Activated CD4-positive, alpha-beta memory T cell treated with anti-CD3 and anti-CD28 coated beads for 36 hours (primary cell): ENCODE measurements around the gene EXOC3L1. TPM values are rescaled to one million over a fixed set of nuclear protein-coding genes. Genes with fewer than 3 reads are reported as not detected.

Experiments
- CTCF ChIA-PET: fragments of 350-600 bp; sonication (Branson Sonifier 250); formaldehyde crosslinking; loops from one replicate; lab custom pipeline; 2021; ENCODE audit warnings: antibody characterized with exemption, inconsistent platforms; lab: Charles Lee
- POLR2A ChIA-PET: fragments of 350-600 bp; sonication (Branson Sonifier 250); formaldehyde crosslinking; loops from one replicate; lab custom pipeline; 2021; ENCODE audit warnings: antibody characterized with exemption; lab: Charles Lee
- DNase-seq: peaks from one replicate; pipeline ENCODE4 v3.0.0-alpha.2; 2020
- H3K27ac Mint-ChIP-seq: one replicate; pipeline ENCODE4 v1.8.0; 2021; ENCODE audit warnings: mixed read lengths
- H3K27me3 Mint-ChIP-seq: one replicate; pipeline ENCODE4 v1.8.0; 2021; ENCODE audit warnings: mixed read lengths
- H3K36me3 Mint-ChIP-seq: one replicate; pipeline ENCODE4 v1.8.0; 2021; ENCODE audit warnings: mixed read lengths
- H3K4me1 Mint-ChIP-seq: one replicate; pipeline ENCODE4 v1.8.0; 2021; ENCODE audit warnings: low read depth, mixed read lengths
- H3K4me3 Mint-ChIP-seq: one replicate; pipeline ENCODE4 v1.8.0; 2021; ENCODE audit warnings: mild to moderate bottlenecking, mixed read lengths
- H3K9me3 Mint-ChIP-seq: one replicate; pipeline ENCODE4 v1.8.0; 2021; ENCODE audit warnings: mixed read lengths
- intact Hi-C: fragments of 100-400 bp; cut with micrococcal nuclease; formaldehyde crosslinking; loops from one replicate; pipeline ENCODE4 v1.15.1; 2023
- total RNA-seq, 2 experiments: library from RNA; stranded (reverse); gene quantifications; one replicate each; pipeline ENCODE4 v1.2.3, GENCODE V29; 2021

EXOC3L1 gene
- total RNA-seq, 2 experiments from 2014 or later = not detected

DNA sequence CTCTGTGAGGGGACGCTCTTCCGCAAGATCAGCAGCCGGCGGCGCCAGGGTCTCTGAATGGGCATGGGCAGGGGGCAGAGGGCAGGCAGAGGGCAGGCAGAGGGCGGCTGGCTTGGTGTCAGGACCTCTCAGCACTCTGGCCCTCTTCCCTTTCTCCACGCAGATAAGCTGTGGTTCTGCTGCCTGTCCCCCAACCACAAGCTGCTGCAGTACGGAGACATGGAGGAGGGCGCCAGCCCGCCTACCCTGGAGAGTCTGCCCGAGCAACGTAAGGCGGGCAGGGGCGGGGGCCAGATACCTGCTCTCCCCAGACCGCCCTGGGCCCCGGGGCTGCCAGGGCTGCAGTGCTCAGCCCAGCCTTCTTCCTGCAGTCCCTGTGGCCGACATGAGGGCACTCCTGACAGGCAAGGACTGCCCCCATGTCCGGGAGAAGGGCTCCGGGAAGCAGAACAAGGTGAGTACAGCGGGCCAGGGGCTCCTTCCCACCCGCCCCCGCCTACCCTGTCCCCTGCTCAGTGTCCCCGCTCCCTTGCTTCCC, 13.1 kb upstream of the EXOC3L1 start:
- Mint-ChIP-seq H3K36me3 (peaks cover 7% of the 10 kb centered on the region), H3K9me3 (no peaks in the 10 kb centered on the region), H3K27ac (no peak overlapping the region), H3K4me3 (no peak overlapping the region), H3K27me3 (no peaks in the 10 kb centered on the region), H3K4me1 (no peaks in the 10 kb centered on the region)
- CTCF ChIA-PET = no interaction called here
- intact Hi-C loops = no loop called here
- DNase-seq = no peak
- POLR2A ChIA-PET = no interaction called here

DNA sequence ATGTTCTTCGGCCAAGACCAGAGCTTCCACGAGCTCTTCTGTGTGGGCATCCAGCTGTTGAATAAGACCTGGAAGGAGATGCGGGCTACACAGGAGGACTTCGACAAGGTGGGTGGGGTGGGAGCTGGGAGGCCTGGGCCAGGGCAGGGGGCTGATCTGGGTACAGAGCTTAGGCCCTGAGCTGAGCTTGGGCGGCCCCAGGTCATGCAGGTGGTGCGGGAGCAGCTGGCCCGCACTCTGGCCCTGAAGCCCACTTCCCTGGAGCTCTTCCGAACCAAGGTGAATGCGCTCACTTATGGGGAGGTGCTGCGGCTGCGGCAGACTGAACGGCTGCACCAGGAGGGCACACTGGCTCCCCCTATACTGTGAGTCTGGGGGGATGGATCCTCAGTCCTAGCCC, 12.5 kb upstream of the EXOC3L1 start:
- no peaks in the 10 kb centered on the region for H3K27me3 Mint-ChIP-seq
- ChIA-PET CTCF (no interaction called here), POLR2A (no interaction called here)
- H3K4me1 Mint-ChIP-seq = no peaks in the 10 kb centered on the region
- H3K27ac Mint-ChIP-seq = no peak overlapping the region
- no peak for DNase-seq
- H3K36me3 Mint-ChIP-seq = peaks cover 7% of the 10 kb centered on the region
- intact Hi-C loops = no loop called here
- H3K9me3 Mint-ChIP-seq = no peaks in the 10 kb centered on the region
- H3K4me3 Mint-ChIP-seq = no peak overlapping the region

DNA sequence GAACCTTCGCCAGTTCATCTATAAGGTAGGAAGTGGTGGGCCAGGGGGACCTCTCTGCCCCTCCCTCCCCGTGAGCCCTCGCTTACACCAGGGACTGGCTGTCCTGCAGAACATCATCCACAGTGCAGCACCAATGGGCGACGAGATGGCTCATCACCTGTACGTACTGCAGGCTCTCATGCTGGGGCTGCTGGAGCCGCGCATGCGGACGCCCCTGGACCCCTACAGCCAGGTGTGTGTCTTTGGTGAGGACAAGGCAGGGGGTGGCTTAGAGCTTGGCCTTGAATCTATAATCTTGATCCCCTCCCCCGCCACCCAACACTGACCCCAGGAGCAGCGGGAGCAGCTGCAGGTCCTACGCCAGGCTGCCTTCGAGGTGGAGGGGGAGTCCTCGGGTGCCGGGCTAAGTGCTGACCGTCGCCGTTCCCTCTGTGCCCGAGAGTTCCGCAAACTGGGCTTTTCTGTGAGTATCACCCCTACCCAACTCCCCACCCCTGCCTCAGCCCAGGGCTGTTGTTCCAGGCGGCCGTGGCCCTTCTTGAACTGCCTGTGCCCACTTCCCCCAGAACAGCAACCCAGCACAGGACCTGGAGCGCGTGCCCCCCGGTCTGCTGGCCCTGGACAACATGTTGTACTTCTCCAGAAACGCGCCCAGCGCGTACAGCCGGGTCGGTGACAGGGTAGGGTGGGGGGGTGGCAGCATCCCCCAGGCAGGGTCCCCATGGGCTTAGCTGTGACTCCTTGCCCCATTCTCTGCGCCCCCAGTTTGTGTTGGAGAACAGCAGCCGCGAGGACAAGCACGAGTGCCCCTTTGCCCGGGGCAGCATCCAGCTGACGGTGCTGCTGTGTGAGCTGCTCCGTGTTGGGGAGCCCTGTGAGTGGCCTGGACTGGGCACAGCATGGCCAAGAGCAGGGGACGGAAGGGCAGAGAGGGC, 11.7 kb upstream of the EXOC3L1 start:
- intact Hi-C loops = no loop called here
- Mint-ChIP-seq H3K27ac (no peak overlapping the region), H3K4me3 (no peak overlapping the region), H3K27me3 (no peaks in the 10 kb centered on the region), H3K36me3 (peaks cover 9% of the 10 kb centered on the region), H3K4me1 (peaks cover 2% of the 10 kb centered on the region), H3K9me3 (no peaks in the 10 kb centered on the region)
- ChIA-PET POLR2A (no interaction called here), CTCF (no interaction called here)
- no peak for DNase-seq

DNA sequence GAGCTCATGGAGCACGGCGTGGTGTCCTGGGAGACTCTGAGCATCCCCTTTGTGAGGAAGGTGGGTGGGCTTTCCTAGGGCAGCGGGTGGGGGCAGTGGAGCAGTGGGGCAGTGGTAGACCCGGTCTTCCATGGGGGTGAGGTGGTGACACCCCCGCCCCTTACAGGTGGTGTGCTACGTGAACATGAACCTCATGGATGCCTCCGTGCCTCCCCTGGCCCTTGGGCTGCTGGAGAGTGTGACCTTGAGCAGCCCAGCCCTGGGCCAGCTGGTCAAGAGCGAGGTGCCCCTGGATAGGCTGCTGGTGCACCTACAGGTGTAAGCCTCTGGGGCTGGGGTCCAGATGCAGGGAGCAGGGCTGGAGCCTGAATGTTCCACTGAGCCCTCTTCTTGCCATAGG, 10.6 kb upstream of the EXOC3L1 start:
- ChIA-PET CTCF (no interaction called here), POLR2A (no interaction called here)
- intact Hi-C loops = no loop called here
- Mint-ChIP-seq H3K27me3 (no peaks in the 10 kb centered on the region), H3K36me3 (peaks cover 21% of the 10 kb centered on the region), H3K9me3 (no peaks in the 10 kb centered on the region), H3K4me3 (no peak overlapping the region), H3K4me1 (peaks cover 10% of the 10 kb centered on the region), H3K27ac (no peak overlapping the region)
- DNase-seq = no peak

DNA sequence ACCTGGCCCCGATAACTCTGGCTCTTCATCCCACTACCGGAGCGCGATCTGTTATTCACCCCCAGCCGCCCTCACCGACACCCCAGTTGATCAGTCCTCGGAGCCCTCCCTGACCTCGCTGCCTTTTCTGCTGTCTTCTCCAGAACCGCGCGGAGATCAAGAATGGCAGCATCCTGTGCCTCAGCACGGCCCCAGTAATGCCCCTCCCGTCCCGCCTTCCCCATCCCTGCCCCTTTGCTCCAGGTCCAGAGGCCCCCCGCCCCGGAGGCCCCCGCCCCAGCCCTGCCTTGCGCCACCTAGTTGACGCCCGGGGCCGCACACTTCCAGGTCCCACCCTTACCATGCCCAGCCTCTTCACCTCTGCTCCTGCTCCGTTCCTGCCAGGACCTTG, 9.9 kb upstream of the EXOC3L1 start:
- peaks cover 21% of the 10 kb centered on the region for H3K36me3 Mint-ChIP-seq

DNA sequence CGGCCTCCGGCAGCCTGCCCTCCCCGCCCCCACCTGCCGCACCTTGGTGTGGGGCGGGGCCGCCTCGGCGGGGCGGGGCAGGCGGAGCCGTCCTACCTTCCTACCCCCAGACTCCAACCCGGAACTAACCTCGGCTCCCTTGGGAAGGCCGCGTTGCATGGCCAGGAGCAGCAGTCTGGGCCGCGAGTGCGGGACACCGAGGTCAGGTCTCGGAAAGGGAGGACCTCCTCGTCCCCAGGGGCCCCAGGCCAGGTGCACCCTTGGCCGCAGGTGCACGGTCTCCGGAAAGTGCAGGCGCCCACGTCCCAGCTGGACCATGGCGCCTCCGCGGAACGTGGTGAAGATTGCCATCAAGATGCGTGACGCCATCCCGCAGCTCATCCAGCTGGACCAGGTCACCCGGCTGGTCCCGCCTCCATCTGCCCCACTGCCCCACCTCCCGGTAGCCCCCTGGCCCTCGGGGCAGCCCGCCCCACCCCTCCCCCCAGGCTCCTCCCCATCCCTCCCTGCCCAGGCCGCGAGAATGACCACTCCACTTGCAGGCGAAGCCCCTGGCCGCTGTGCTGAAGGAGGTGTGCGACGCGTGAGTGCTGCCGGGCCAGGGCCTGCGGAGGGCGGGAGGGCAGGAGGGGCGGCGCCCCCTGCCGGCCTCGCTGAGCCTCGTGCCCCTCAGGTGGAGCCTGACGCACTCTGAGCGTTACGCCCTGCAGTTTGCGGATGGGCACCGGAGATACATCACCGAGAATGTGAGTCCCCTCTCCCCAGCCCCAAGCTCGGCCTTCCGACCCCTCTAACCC, 9.3 kb upstream of the EXOC3L1 start, which contains the start of gene ELMO3:
Gene ELMO3, plus strand, starts transcription at position 121 of the 797 bp plus-strand sequence. Its CDS starts 196 bp downstream, at position 317.
- Mint-ChIP-seq H3K9me3 (no peaks in the 10 kb centered on the region), H3K27ac (no peak within 1 kb of the TSS), H3K36me3 (peaks cover 22% of the 10 kb centered on the region), H3K4me3 (no peak within 1 kb of the TSS), H3K4me1 (peaks cover 12% of the 10 kb centered on the region), H3K27me3 (no peaks in the 10 kb centered on the region)
- CTCF ChIA-PET = interaction anchor here (1.3 to 2.2 kb wide), 3 partner anchors 10 to 234 kb away, joined by 3 to 9 read pairs (median 8); no protein-coding TSS in a partner anchor
- no peak for DNase-seq
- POLR2A ChIA-PET = no interaction called here
- intact Hi-C loops = no loop called here

More for the DNA sequence above, 9.9 kb upstream of the EXOC3L1 start:
- Mint-ChIP-seq H3K9me3 (no peaks in the 10 kb centered on the region), H3K4me1 (peaks cover 10% of the 10 kb centered on the region), H3K27ac (no peak overlapping the region), H3K4me3 (no peak overlapping the region), H3K27me3 (no peaks in the 10 kb centered on the region)
- ChIA-PET POLR2A (no interaction called here), CTCF (interaction anchor here (1.5 kb wide), 1 partner anchor 234 kb away, joined by 3 read pairs; no protein-coding TSS in a partner anchor)
- intact Hi-C loops = no loop called here
- DNase-seq = no peak

DNA sequence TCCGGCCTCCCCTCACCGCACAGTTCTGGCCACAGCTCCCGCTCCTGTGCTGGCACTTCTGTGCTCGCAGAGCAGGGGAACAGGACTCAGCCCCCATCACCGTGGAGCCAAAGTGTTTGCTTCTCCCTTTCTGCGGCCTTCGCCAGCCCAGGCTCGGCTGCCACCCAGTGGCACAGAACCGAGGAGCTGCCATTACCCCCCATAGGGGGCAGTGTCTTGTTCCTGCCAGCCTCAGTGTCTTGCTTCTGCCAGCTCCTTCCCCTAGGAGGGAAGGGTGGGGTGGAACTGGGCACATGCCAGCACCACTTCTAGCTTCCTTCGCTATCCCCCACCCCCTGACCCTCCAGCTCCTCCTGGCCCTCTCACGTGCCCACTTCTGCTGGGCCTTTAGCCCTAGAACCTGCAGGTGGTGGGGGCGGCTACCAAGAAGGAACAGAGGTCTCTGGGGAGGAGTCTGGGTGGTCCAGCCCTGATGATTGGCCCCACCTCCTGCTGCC, 8.3 kb upstream of the EXOC3L1 start:
- H3K9me3 Mint-ChIP-seq = no peaks in the 10 kb centered on the region
- H3K4me1 Mint-ChIP-seq = peaks cover 21% of the 10 kb centered on the region
- H3K27ac Mint-ChIP-seq = no peak overlapping the region
- intact Hi-C loops = no loop called here
- ChIA-PET POLR2A (interaction anchor here (1.4 kb wide), 1 partner anchor 9 kb away, joined by 4 read pairs; no protein-coding TSS in a partner anchor), CTCF (interaction anchor here (0.6 to 2.2 kb wide), 17 partner anchors 10 to 287 kb away, joined by 3 to 9 read pairs (median 3); partner anchors contain the start of gene TMEM208)
- peak; percentile 41 for DNase-seq
- no peak overlapping the region for H3K4me3 Mint-ChIP-seq
- H3K27me3 Mint-ChIP-seq = no peaks in the 10 kb centered on the region
- H3K36me3 Mint-ChIP-seq = peaks cover 27% of the 10 kb centered on the region

DNA sequence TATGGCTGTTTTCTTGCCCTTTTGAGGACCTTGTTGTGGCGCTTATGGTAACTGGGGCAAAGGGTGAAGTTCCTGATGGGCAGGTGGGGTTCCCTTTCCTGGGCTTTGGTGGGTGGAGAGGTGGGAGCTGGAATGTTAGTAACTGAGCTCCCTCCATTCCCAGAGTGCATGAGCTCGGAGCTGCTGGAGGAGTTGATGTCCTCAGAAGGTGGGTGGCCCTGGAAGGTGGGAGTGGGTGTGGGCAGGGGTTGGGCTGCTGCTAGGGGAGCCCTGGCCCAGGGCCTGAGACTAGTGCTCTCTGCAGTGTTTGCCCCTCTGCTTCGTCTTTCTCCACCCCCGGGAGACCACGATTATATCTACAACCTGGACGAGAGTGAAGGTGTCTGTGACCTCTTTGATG, 7.8 kb upstream of the EXOC3L1 start:
- Mint-ChIP-seq H3K27me3 (no peaks in the 10 kb centered on the region), H3K4me1 (peaks cover 27% of the 10 kb centered on the region), H3K9me3 (no peaks in the 10 kb centered on the region), H3K36me3 (peaks cover 29% of the 10 kb centered on the region), H3K4me3 (no peak overlapping the region), H3K27ac (no peak overlapping the region)
- POLR2A ChIA-PET = interaction anchor here (1.4 kb wide), 1 partner anchor 9 kb away, joined by 4 read pairs; no protein-coding TSS in a partner anchor
- CTCF ChIA-PET = interaction anchor here (0.6 to 2.2 kb wide), 16 partner anchors 9 to 288 kb away, joined by 3 to 9 read pairs (median 3); partner anchors contain the start of gene TMEM208
- no peak for DNase-seq
- intact Hi-C loops = no loop called here

DNA sequence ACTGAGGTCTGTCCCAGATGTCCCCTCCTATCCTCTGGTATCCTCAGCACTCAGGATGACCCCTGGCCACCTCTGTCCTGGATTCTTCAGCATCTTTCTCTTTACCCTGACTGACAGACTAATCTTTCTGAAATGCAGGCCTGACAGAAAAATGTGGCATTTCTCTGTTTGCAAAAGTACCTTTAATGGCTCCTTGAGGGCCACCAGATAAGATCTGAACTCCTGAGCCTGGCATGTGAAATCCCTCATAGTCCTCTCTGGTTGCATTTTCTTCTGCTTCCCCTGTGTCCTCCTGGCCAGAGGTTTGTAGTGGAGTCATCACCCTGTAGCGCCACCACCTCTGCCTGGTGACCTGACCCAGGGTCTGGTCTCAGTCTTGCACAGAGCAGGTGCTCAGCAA, 6.9 kb upstream of the EXOC3L1 start:
- H3K4me1 Mint-ChIP-seq = peaks cover 30% of the 10 kb centered on the region

DNA sequence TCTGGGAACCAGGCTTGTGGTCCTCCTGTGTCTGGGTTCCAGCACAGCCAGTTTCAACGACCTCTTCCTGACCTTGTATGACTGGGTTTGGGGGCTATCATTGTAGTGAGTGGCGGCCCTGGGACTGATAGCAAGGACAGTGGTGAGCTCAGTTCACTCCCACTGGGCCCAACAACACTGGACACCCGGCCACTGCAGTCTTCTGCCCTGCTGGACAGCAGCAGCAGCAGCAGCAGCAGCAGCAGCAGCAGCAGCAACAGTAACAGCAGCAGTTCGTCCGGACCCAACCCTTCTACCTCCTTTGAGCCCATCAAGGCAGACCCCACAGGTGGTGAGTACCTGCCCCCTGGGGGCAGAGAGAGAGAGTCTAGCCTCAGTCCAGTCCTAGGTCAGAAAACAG, 5.7 kb upstream of the EXOC3L1 start:
- no peak for DNase-seq
- ChIA-PET POLR2A (no interaction called here), CTCF (no interaction called here)
- H3K4me3 Mint-ChIP-seq = no peak overlapping the region
- intact Hi-C loops = no loop called here
- no peaks in the 10 kb centered on the region for H3K27me3 Mint-ChIP-seq
- H3K4me1 Mint-ChIP-seq = peaks cover 39% of the 10 kb centered on the region
- H3K27ac Mint-ChIP-seq = no peak overlapping the region
- H3K9me3 Mint-ChIP-seq = no peaks in the 10 kb centered on the region
- peaks cover 28% of the 10 kb centered on the region for H3K36me3 Mint-ChIP-seq

More for the DNA sequence above, 6.9 kb upstream of the EXOC3L1 start:
- H3K27me3 Mint-ChIP-seq = no peaks in the 10 kb centered on the region
- H3K9me3 Mint-ChIP-seq = no peaks in the 10 kb centered on the region
- no peak for DNase-seq
- no peak overlapping the region for H3K27ac Mint-ChIP-seq
- intact Hi-C loops = no loop called here
- POLR2A ChIA-PET = no interaction called here
- CTCF ChIA-PET = interaction anchor here (1.8 to 2.2 kb wide), 2 partner anchors 27 to 47 kb away, joined by 7 to 9 read pairs; no protein-coding TSS in a partner anchor
- peaks cover 32% of the 10 kb centered on the region for H3K36me3 Mint-ChIP-seq
- no peak overlapping the region for H3K4me3 Mint-ChIP-seq

DNA sequence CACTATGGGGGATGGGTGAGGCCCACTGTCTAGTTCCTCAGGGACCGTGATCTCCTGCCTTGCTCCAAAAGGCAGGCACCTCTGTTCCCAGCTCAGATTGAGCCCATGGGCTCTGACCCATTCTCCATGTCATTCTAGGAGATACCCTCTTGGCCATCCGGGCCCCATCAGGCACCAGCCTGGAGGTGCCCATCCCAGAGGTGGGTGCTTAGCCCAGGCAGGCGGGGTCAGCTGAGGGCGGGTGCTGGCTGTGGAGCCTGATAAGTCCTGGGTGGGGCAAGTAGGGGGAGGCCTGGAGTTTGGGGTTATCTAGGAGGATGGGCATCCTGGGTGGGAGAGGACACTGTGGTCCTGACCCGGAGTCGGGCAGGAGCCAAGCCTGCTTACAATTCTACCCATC, 4.3 kb upstream of the EXOC3L1 start:
- no peaks in the 10 kb centered on the region for H3K27me3 Mint-ChIP-seq
- ChIA-PET POLR2A (interaction anchor here (0.7 kb wide), 1 partner anchor 90 kb away, joined by 3 read pairs; no protein-coding TSS in a partner anchor), CTCF (interaction anchor here (2.0 kb wide), 1 partner anchor 39 kb away, joined by 7 read pairs; no protein-coding TSS in a partner anchor)
- peaks cover 39% of the 10 kb centered on the region for H3K4me1 Mint-ChIP-seq
- DNase-seq = no peak
- H3K27ac Mint-ChIP-seq = peak overlapping the region; percentile 47
- H3K4me3 Mint-ChIP-seq = peak overlapping the region; percentile 91
- intact Hi-C loops = no loop called here
- H3K36me3 Mint-ChIP-seq = peaks cover 24% of the 10 kb centered on the region
- no peaks in the 10 kb centered on the region for H3K9me3 Mint-ChIP-seq
